Pulmonary artery endothelial cell (primary cell): ENCODE results near the gene EARS2. TPM values are rescaled to one million over a fixed set of nuclear protein-coding genes. Genes with fewer than 3 reads are reported as not detected.

ENCODE experiments used
- DNase-seq: peaks from one replicate; pipeline ENCODE4 v3.0.0-alpha.2; 2011; ENCODE audit warnings: low read depth, low spot score
- total RNA-seq: library from RNA; depleted of rRNA; stranded (reverse); fragments of >200 nt; gene quantifications from 2 replicates; pipeline ENCODE4 v1.2.3, GENCODE V29; 2014

The EARS2 gene
- total RNA-seq, 1 donor from 2014 or later, result 24.5 TPM

- no peak for DNase-seq
Observed at GRCh38 chr16:23482778-23483177, 74.4 kb downstream of the EARS2 start.

DNA sequence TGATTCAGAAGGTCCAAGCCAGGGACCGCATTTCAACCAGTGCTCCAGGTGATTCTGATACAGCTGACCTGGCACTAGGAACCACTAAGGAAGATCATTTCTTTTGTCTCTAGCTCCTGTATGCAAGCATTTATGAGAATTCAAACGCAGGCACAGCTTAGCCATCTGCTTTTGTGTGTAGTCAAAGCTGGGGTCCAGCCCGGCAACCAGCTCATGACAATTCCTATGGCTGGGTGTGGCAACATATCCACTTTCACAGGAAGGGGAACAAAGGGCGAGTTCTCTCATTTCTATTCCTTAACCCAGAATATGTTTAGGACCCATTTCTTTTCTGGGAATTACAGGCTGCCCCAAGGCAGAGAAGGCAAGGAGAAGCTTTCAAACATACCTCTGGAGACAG is 76.9 kb downstream of the EARS2 start:
- no peak for DNase-seq

- no peak for DNase-seq
Observed at GRCh38 chr16:23479138-23479537, 78.0 kb downstream of the EARS2 start.

- DNase-seq, result no peak
Observed at GRCh38 chr16:23478566-23478965, 78.6 kb downstream of the EARS2 start.

GRCh38 chr16:23476289-23476688 is 80.9 kb downstream of the EARS2 start:
- no peak for DNase-seq

Other genes with a start within 250 kb of the EARS2 start
- gene COG7, start 104.2 kb downstream of the EARS2 start, total RNA-seq, result 10.9 and 13.4 TPM in 2 replicates
- gene GGA2, start 46.9 kb downstream of the EARS2 start, total RNA-seq, result 27.6 and 31.0 TPM in 2 replicates
- 60.1 and 93.2 TPM in 2 replicates for gene UBFD1, start 377 bp upstream of the EARS2 start, total RNA-seq
- gene NDUFAB1, start 39.0 kb upstream of the EARS2 start, total RNA-seq, result 146 and 159 TPM in 2 replicates
- 9.2 and 9.4 TPM in 2 replicates for gene PALB2, start 84.0 kb upstream of the EARS2 start, total RNA-seq
- 59.9 and 90.1 TPM in 2 replicates for gene DCTN5, start 84.1 kb upstream of the EARS2 start, total RNA-seq
- gene PLK1, start 121.5 kb upstream of the EARS2 start, total RNA-seq, result 22.4 and 47.7 TPM in 2 replicates
- not detected in 2 replicates for gene ERN2, start 155.9 kb upstream of the EARS2 start, total RNA-seq
- gene CHP2, start 197.7 kb upstream of the EARS2 start, total RNA-seq, result not detected in 2 replicates